Measurements from ENCODE around the gene GRID1. TPM values are rescaled to one million over a fixed set of nuclear protein-coding genes. Genes with fewer than 3 reads are reported as not detected.

Gene GRID1
- total and polyA plus RNA-seq, 10 of the 15 experiments (the other 5 are each of a cell fraction or from before 2014, with no cell fraction given), result 0.04 to 0.62 (median 0.08) TPM; not detected in 5

- Histone ChIP-seq H4K20me1 (ENCODE audit: control insufficient read depth, insufficient read depth) (no peaks in the 10 kb centered on the region), H3K9me3 (replicated peaks; ENCODE audit: control insufficient read depth, insufficient read depth, low read length) (no peaks in the 10 kb centered on the region; the same call in 2 of the 3 replicates), H3K36me3 (ENCODE audit: control insufficient read depth in 2 of 2, insufficient read depth in 2 of 2, low read length in 1 of 2) (no peaks in the 10 kb centered on the region), H3K4me2 (ENCODE audit: control insufficient read depth, insufficient read depth) (no peak overlapping the region), H3K4me3 (no peak overlapping the region), H3K27me3 (replicated peaks in 1 of 2; ENCODE audit: control insufficient read depth in 2 of 2, insufficient read depth in 2 of 2, low read length in 1 of 2) (no peaks in the 10 kb centered on the region), H2AFZ (ENCODE audit: control insufficient read depth, low read depth, low read length) (no peak overlapping the region), H3K9ac (ENCODE audit: control insufficient read depth, insufficient read depth, low read length) (no peak overlapping the region), H3K27ac (ENCODE audit: control insufficient read depth, insufficient read depth) (no peak overlapping the region), H3K79me2 (ENCODE audit: control insufficient read depth, insufficient read depth, low read length) (no peaks in the 10 kb centered on the region), H3K4me1 (ENCODE audit: control insufficient read depth, insufficient read depth, low read length) (peaks cover 2% of the 10 kb centered on the region; the same call in 1 of the 2 replicates)
- ChIA-PET SMC1A (ENCODE audit: uncharacterized antibody, unreplicated experiment) (no interaction called here), CTCF (no interaction called here), RAD21 (ENCODE audit: unreplicated experiment) (no interaction called here), POLR2A (no interaction called here)
- no peak for DNase-seq (ENCODE audit: low read depth, low spot score)
- intact Hi-C loops (cut with micrococcal nuclease; ENCODE audit: unreplicated experiment), result no loop called here
- BruUV-seq (replicated peaks), result no TSS peak
- WGBS (ENCODE audit: insufficient coverage, insufficient replicate concordance, low lambda C conversion rate, missing lambda C conversion rate), result 34% methylated on average over 11 of the region's 11 CpGs
- in situ Hi-C loops (cut with MboI), result no loop called here
- ATAC-seq, result no peak
- FAIRE-seq, result no peak
- TF ChIP-seq ZNF592 (IDR thresholded peaks at IDR 0.05), result no peak
- TF ChIP-seq POLR2AphosphoS5 (IDR thresholded peaks at IDR 0.05; ENCODE audit: low read length), result no peak
- TF ChIP-seq ASH2L (IDR thresholded peaks at IDR 0.05; ENCODE audit: borderline replicate concordance, low read depth), result no peak
Measured at GRCh38 chr10:86342111-86342863, 24.3 kb downstream of the GRID1 start.
